NCI-H345 treated with DMSO at 0.1 percent for 48 hours (cell line): ENCODE data around the gene TPTE.
"Not testable (repeated sequence)": the region's sequence is repeated elsewhere in the genome, so short reads cannot be mapped to it uniquely, and the experiment has no call there.

Experiments
- DNase-seq: peaks from one replicate; lab custom pipeline; 2025; ENCODE audit not compliant: unreplicated experiment; lab: John Stamatoyannopoulos, UW

Gene TPTE

DNA sequence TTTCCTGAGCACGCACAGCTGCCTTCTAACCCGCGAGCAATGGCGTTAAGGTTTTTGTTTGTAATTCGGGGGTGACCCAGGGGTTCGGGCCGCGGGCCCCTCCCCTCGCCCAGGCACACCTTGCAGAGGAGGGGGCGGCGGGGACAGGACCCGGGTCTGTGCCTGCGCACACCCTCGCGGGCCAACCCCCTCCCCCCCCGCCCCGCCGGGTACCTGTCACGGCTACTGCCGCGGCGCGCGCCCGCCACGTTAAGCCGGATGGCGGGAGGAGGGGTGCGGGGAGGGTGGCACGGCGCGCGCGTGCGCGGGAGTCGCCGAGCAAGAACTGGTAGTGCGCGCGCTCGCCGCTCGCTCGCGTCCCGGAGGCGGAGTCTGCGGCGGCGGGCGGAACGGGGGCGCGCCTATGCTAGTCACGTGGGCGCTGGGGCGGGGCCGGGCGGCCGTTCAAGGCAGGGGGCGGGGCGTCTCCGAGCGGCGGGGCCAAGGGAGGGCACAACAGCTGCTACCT is at the start of gene TPTE:
TPTE (plus strand) TSS at position 493 of the 508 bp plus-strand sequence. CDS start 17,141 bp downstream, outside the sequence.
- no peak for DNase-seq

- DNase-seq, result not testable (repeated sequence)
Observed at GRCh38 chr21:10471999-10472398, 49.4 kb upstream of the TPTE start.

- DNase-seq, result not testable (repeated sequence)
Observed at GRCh38 chr21:10477794-10478193, 43.6 kb upstream of the TPTE start.

GRCh38 chr21:10479875-10480274 is 41.5 kb upstream of the TPTE start:
- not testable (repeated sequence) for DNase-seq

DNA sequence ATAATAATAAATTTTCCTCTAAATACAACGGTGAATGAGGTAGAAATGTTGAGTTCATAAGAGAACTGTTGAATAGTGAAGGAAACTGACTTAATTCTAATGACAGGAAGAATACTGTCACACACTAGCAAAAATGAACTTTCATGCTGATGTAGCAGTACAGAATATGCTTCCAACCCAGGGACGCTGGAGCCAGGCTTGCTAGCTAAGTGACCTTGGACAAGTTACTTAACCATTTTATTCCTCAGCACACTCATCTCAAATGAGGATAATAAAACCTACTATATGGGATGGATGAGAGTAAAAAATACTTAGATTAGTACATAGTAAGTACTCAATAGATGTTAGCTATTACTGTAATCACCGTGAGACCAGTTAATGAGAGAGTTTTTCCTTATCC is 36.5 kb upstream of the TPTE start:
- not testable (repeated sequence) for DNase-seq

- DNase-seq, result not testable (repeated sequence)
Observed at GRCh38 chr21:10490453-10490852, 30.9 kb upstream of the TPTE start.

- no peak for DNase-seq
Observed at GRCh38 chr21:10511116-10511515, 10.3 kb upstream of the TPTE start.

- not testable (repeated sequence) for DNase-seq
Observed at GRCh38 chr21:10516889-10517288, 4.5 kb upstream of the TPTE start.

GRCh38 chr21:10517904-10518303 is 3.5 kb upstream of the TPTE start:
- not testable (repeated sequence) for DNase-seq

- not testable (repeated sequence) for DNase-seq
Observed at GRCh38 chr21:10521835-10522500, 585 bp downstream of the TPTE start.

- no peak for DNase-seq
Observed at GRCh38 chr21:10539956-10540355, 18.6 kb downstream of the TPTE start.

GRCh38 chr21:10544376-10544775 is 23.0 kb downstream of the TPTE start:
- not testable (repeated sequence) for DNase-seq

DNA sequence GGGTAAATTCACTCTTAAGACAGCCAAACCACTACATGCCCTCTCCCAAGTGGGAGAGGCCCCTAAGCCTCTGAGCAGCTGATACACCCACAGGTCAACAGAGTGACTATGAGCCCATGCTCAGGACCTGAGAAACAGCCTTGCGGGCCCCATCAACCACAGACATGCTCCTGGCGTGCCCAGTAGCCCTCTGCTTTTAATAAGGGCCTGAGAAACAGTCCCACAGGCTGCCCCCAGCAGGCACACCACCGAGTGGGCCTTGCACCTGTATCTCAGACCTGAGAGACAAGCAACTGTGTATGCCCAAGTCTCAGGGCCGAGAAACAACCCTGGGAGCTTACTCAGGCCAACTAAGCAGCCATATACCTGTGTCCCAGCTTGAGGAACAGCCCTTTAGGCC is 26.5 kb downstream of the TPTE start:
- not testable (repeated sequence) for DNase-seq

DNA sequence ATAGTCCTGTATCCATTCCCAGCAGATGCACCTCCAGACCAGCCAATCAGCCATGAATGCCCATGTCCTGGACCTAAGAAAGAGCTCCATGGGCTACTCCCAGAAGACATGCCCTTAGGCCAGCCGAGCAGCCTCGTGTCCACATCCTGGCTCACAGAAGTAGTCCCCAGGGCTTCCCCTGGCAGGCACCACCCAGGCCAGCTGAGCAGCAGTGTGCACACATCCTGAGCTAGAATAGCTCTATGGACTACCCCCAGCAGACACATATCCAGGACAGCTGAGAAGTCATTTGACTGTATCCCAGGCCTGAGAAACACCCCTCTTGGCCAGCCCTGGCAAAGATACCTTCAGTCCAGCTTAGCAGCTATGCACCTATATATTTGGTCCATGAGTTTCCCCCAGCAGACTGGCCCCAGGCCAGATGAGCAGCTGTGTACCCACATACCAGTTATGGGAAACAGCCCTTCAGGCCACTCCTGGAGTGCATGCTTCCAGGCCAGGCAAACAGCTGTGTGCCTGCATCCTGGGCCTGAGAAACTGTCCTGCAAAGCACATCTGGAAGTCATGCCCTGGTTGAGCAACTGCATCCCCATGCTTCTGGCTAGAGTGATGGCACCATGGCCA is 27.1 kb downstream of the TPTE start:
- DNase-seq, result not testable (repeated sequence)

DNA sequence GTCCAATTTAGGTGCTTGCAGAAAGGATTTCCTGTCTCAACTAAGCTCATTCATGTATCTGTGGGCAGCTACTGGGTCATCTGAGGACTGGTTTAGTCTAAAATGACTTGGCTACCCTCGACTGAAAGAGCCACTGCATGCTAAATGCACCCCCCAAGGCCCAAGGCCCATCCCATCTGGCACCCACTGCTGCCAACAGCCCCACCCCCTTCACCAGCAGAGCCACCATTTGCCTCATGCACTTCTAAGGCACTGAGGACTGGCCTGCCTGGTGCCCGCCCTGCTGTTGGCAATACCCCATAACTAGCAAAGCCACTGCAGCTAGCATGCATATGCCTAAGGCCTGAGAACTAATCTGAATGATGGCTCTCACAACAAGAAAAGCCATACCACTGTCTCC is 49.4 kb downstream of the TPTE start:
- not testable (repeated sequence) for DNase-seq

DNA sequence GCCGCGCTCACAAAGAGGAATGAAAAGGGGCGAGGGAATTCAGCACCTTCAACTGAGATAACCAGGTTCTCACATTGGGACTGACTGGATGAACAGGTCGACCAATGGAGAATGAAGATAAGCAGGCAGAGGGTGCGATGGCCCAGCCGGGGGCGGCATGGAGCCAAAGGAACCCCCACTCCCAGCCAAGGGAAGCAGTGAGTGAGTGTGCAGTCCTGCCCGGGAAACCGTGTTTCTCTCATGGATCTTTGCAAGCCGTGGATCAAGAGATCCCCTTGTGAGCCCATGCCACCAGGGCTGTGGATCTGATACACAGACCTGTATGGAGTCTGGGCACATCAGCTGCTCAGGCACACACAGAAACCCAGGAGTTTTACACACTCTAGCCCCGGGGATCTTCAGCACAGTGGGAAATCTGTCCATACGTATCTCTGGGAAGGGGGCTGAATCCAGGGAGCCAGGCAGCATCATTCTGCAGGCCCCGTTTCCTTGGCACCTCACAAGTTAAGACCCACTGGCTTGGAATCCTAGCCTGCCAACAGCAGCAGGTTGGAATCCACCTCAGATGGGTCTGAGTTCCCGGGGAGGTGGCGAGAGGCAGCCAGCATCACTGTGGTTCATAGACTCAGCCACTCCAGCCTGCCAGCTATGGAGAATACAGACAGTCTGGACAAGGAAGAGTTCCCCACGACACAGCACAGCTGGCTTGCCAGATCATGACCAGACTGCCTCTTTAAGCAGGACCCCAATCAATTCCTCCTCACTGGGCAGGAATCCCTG is 53.3 kb downstream of the TPTE start:
- not testable (repeated sequence) for DNase-seq

GRCh38 chr21:10575311-10575667 is 53.9 kb downstream of the TPTE start:
- DNase-seq, result no peak

GRCh38 chr21:10578910-10579309 is 57.5 kb downstream of the TPTE start:
- DNase-seq, result not testable (repeated sequence)

DNA sequence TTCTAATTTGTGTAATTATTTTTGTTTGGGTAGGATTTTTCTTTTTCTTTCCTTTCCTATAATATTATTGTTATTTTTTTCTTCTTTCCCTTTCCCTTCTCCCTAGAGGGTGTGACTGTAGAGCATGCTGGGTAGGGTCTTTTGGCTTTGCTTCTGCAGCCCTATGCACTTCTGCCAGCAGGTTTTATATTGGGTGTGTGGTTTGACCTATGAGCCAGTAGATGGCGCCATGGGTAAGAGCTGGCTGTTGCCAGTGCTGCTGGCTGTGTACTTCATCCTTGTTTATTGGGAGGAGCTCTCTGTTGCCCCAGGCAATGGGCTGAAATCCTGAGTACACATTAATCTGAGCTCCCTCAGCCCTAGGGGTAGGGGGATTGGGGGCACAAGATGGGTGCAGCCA is 67.7 kb downstream of the TPTE start:
- DNase-seq, result not testable (repeated sequence)

GRCh38 chr21:10607074-10607473 is 85.7 kb downstream of the TPTE start:
- DNase-seq, result not testable (repeated sequence)

GRCh38 chr21:10614285-10614684 is 92.9 kb downstream of the TPTE start:
- not testable (repeated sequence) for DNase-seq

GRCh38 chr21:10616061-10616460 is 94.7 kb downstream of the TPTE start:
- DNase-seq, result not testable (repeated sequence)
